ENCODE data around the gene MRAP2.

GRCh38 chr6:84062519-84063154 is 29.1 kb downstream of the MRAP2 start:
- no peak for TF ChIP-seq POLR2A (IDR thresholded peaks at IDR 0.05; ENCODE audit: low read length)
- TF ChIP-seq GATA1 (IDR thresholded peaks at IDR 0.05; ENCODE audit: low read depth, low read length), result no peak
